ENCODE data around the gene DNAJC11.

The DNAJC11 gene

DNA sequence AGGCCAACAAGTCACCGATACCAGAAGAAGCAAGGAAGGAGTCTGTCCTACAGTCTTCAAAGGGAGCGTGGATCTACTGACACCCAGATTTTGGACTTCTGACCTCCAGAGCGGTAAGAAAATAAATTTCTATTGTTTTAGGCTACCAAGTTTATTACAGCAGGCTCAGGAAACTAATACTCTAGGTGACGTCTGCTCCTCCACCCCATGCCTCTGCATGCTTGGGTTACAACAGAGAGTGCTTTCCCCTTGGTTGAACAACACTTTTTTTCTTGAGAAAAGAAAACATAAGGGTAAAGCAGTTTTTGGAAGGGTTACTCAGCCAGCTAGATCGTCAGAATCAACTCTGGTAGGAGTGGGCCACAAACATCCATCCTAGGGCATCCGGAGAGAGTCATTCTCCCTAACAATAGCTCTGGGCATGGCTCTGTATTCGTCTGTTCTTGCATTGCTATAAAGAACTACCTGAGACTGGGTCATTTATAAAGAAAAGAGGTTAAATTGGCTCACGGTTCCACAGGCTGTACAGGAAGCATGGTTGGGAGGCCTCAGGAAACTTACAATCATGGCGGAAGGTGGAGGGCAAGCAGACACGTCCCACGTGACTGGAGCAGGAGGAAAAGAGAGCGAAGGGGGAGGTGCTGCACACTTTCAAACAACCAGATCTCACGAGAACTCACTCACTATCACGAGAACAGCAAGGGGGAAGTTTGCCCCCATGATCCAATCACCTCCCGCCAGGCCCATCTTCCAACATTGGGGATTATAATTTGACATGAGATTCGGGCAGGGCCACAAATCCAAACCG is 22.2 kb upstream of the DNAJC11 start:
- TF ChIP-seq, protein P1, sequence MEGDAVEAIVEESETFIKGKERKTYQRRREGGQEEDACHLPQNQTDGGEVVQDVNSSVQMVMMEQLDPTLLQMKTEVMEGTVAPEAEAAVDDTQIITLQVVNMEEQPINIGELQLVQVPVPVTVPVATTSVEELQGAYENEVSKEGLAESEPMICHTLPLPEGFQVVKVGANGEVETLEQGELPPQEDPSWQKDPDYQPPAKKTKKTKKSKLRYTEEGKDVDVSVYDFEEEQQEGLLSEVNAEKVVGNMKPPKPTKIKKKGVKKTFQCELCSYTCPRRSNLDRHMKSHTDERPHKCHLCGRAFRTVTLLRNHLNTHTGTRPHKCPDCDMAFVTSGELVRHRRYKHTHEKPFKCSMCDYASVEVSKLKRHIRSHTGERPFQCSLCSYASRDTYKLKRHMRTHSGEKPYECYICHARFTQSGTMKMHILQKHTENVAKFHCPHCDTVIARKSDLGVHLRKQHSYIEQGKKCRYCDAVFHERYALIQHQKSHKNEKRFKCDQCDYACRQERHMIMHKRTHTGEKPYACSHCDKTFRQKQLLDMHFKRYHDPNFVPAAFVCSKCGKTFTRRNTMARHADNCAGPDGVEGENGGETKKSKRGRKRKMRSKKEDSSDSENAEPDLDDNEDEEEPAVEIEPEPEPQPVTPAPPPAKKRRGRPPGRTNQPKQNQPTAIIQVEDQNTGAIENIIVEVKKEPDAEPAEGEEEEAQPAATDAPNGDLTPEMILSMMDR (IDR thresholded peaks at IDR 0.05; ENCODE audit: insufficient read depth, low read length), result no peak
- TF ChIP-seq POLR2AphosphoS5 (IDR thresholded peaks at IDR 0.05; ENCODE audit: low read depth) (no peak), SPI1 (IDR thresholded peaks at IDR 0.05; ENCODE audit: borderline replicate concordance, low read depth) (no peak), GABPA (IDR thresholded peaks at IDR 0.05; ENCODE audit: low read depth) (no peak)
- TF ChIP-seq, protein P2, sequence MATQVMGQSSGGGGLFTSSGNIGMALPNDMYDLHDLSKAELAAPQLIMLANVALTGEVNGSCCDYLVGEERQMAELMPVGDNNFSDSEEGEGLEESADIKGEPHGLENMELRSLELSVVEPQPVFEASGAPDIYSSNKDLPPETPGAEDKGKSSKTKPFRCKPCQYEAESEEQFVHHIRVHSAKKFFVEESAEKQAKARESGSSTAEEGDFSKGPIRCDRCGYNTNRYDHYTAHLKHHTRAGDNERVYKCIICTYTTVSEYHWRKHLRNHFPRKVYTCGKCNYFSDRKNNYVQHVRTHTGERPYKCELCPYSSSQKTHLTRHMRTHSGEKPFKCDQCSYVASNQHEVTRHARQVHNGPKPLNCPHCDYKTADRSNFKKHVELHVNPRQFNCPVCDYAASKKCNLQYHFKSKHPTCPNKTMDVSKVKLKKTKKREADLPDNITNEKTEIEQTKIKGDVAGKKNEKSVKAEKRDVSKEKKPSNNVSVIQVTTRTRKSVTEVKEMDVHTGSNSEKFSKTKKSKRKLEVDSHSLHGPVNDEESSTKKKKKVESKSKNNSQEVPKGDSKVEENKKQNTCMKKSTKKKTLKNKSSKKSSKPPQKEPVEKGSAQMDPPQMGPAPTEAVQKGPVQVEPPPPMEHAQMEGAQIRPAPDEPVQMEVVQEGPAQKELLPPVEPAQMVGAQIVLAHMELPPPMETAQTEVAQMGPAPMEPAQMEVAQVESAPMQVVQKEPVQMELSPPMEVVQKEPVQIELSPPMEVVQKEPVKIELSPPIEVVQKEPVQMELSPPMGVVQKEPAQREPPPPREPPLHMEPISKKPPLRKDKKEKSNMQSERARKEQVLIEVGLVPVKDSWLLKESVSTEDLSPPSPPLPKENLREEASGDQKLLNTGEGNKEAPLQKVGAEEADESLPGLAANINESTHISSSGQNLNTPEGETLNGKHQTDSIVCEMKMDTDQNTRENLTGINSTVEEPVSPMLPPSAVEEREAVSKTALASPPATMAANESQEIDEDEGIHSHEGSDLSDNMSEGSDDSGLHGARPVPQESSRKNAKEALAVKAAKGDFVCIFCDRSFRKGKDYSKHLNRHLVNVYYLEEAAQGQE (IDR thresholded peaks at IDR 0.05; ENCODE audit: insufficient replicate concordance, low read depth), result no peak
- no peak for DNase-seq (ENCODE audit: low read depth in 1 of 2, low spot score in 1 of 2)

DNA sequence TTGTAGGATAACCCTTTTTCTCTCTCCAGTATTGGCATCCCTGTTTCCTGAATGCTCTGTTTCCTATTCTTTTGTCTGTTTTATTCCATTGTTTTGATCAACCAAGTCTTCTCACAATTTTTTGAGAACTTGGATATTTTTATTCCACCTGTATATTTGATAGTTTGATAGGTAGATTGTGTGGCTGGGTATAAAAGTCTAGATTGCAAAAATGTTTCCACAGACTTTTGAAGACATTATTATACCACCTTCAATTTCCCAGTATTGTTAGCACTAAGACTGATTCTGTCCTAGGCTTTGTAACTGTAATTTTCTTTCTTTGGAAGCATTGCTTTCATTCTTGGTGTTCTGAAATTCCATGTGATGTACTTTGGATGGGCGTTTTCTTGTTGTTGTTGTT is 9.6 kb upstream of the DNAJC11 start:
- TF ChIP-seq, protein P1 (IDR thresholded peaks at IDR 0.05; ENCODE audit: insufficient read depth, low read length), result no peak
- TF ChIP-seq, protein P2 (IDR thresholded peaks at IDR 0.05; ENCODE audit: insufficient replicate concordance, low read depth), result no peak
- TF ChIP-seq SPI1 (IDR thresholded peaks at IDR 0.05; ENCODE audit: borderline replicate concordance, low read depth), result no peak
- no peak for TF ChIP-seq GABPA (IDR thresholded peaks at IDR 0.05; ENCODE audit: low read depth)
- TF ChIP-seq POLR2AphosphoS5 (IDR thresholded peaks at IDR 0.05; ENCODE audit: low read depth), result no peak
- Histone ChIP-seq H3K4me3 (replicated peaks; ENCODE audit: insufficient read depth, low read length) (no peak overlapping the region), H3K27me3 (ENCODE audit: insufficient read depth, poor library complexity, severe bottlenecking) (no peaks in the 10 kb centered on the region), H3K27ac (replicated peaks) (no peak overlapping the region)
- no peak for DNase-seq (ENCODE audit: low read depth in 1 of 2, low spot score in 1 of 2)

More for the DNA sequence above, 22.2 kb upstream of the DNAJC11 start:
- H3K4me3 ChIP-seq (replicated peaks; ENCODE audit: insufficient read depth, low read length), result no peak overlapping the region
- no peak overlapping the region for H3K27ac ChIP-seq (replicated peaks)
- H3K27me3 ChIP-seq (ENCODE audit: insufficient read depth, poor library complexity, severe bottlenecking), result no peaks in the 10 kb centered on the region

DNA sequence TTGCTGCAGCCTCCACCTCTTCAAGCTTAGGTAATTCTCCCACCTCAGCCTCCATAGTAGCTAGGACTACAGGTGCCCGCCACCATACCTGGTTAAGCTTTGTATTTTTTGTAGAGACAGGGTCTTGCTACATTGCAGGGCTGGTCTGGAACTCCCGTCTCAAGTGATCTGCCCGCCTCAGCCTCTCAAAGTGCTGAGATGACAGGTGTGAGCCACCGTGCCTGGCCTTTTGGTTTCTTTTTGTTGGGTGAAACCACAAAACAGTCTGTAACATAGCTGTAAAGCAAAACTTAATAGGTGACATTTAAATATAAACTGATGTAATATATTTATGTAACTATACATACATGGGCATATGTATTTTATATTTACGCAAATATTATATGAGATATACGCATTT is 3.1 kb upstream of the DNAJC11 start:
- Histone ChIP-seq H3K27ac (replicated peaks) (no peak overlapping the region), H3K27me3 (ENCODE audit: insufficient read depth, poor library complexity, severe bottlenecking) (no peaks in the 10 kb centered on the region), H3K4me3 (replicated peaks; ENCODE audit: insufficient read depth, low read length) (no peak overlapping the region)
- TF ChIP-seq, protein P1 (IDR thresholded peaks at IDR 0.05; ENCODE audit: insufficient read depth, low read length), result no peak
- TF ChIP-seq, protein P2 (IDR thresholded peaks at IDR 0.05; ENCODE audit: insufficient replicate concordance, low read depth), result no peak
- TF ChIP-seq SPI1 (IDR thresholded peaks at IDR 0.05; ENCODE audit: borderline replicate concordance, low read depth), result no peak
- no peak for TF ChIP-seq GABPA (IDR thresholded peaks at IDR 0.05; ENCODE audit: low read depth)
- TF ChIP-seq POLR2AphosphoS5 (IDR thresholded peaks at IDR 0.05; ENCODE audit: low read depth), result no peak
- DNase-seq (ENCODE audit: low read depth in 1 of 2, low spot score in 1 of 2), result no peak

All from HL-60 (cell line).